HEK293 (cell line): ENCODE data around the gene IGF2R.

ENCODE experiments used
- ATF2 ChIP-seq: fragments of 450-650 bp; formaldehyde crosslinking; IDR thresholded peaks from 2 replicates; pipeline ENCODE4 v1.5.1; 2016; ENCODE audit warnings: missing biosample characterization, missing genetic modification characterization, low read depth
- PRDM1 ChIP-seq: fragments of 450-650 bp; formaldehyde crosslinking; IDR thresholded peaks from 2 replicates; pipeline ENCODE4; 2016; ENCODE audit warnings: missing biosample characterization, missing genetic modification characterization
- ZNF704 ChIP-seq: fragments of 450-650 bp; formaldehyde crosslinking; IDR thresholded peaks from 2 replicates; pipeline ENCODE4 v1.5.1; 2016; ENCODE audit warnings: missing biosample characterization, missing genetic modification characterization

GRCh38 chr6:159926542-159927203, 42.2 kb upstream of the IGF2R start:
- TF ChIP-seq ATF2 (tag by site-specific recombination) (no peak), ZNF704 (tag by site-specific recombination) (no peak), PRDM1 (tag by site-specific recombination) (no peak)
